MM.1S (cell line): ENCODE results near the gene FEM1C.

Experiments
- DNase-seq: peaks from one replicate; pipeline ENCODE4 v3.0.0-alpha.2; 2015
- H2AFZ ChIP-seq: fragments of 300-600 bp; sonication (generic); 2 replicates; pipeline ENCODE4 v1.6.0; 2016; ENCODE audit warnings: antibody characterized with exemption, low read length
- H3F3A ChIP-seq: fragments of 300-600 bp; sonication (generic); 2 replicates; pipeline ENCODE4 v1.6.1; 2016; ENCODE audit warnings: mild to moderate bottlenecking, antibody characterized with exemption, low read length, moderate library complexity, mixed read lengths; ENCODE audit not compliant: insufficient read depth
- H3K27ac ChIP-seq: fragments of 300-600 bp; sonication (generic); 2 replicates; pipeline ENCODE4 v1.5.1; 2016; ENCODE audit warnings: mild to moderate bottlenecking, low read length
- H3K27me3 ChIP-seq: fragments of 300-600 bp; sonication (generic); replicated peaks from 2 replicates; pipeline ENCODE4 v1.6.0; 2016; ENCODE audit warnings: low read length; ENCODE audit not compliant: insufficient read depth
- H3K36me3 ChIP-seq: fragments of 300-600 bp; sonication (generic); replicated peaks from 2 replicates; pipeline ENCODE4 v1.6.1; 2016; ENCODE audit warnings: mild to moderate bottlenecking, low read length, mixed read lengths; ENCODE audit not compliant: insufficient read depth
- H3K4me1 ChIP-seq: fragments of 300-600 bp; sonication (generic); 2 replicates; pipeline ENCODE4 v1.6.1; 2016; ENCODE audit warnings: low read length, mixed read lengths
- H3K4me2 ChIP-seq: fragments of 300-600 bp; sonication (generic); 2 replicates; pipeline ENCODE4 v1.6.0; 2016; ENCODE audit warnings: low read depth, low read length
- H3K4me3 ChIP-seq: fragments of 300-600 bp; sonication (generic); 2 replicates; pipeline ENCODE4 v1.5.1; 2016; ENCODE audit warnings: low read length, mixed read lengths
- H3K79me2 ChIP-seq: fragments of 300-600 bp; sonication (generic); 2 replicates; pipeline ENCODE4 v1.6.1; 2016; ENCODE audit warnings: mixed run types, low read length, mixed read lengths
- H3K9ac ChIP-seq: fragments of 300-600 bp; sonication (generic); 2 replicates; pipeline ENCODE4 v1.6.1; 2016; ENCODE audit warnings: low read length, mixed read lengths
- H3K9me2 ChIP-seq: fragments of 300-600 bp; sonication (generic); replicated peaks from 2 replicates; pipeline ENCODE4 v1.6.1; 2016; ENCODE audit warnings: mild to moderate bottlenecking, low read length, mixed read lengths; ENCODE audit not compliant: insufficient read depth
- H3K9me3 ChIP-seq: fragments of 300-600 bp; sonication (generic); replicated peaks from 2 replicates; pipeline ENCODE4 v1.6.1; 2016; ENCODE audit warnings: mild to moderate bottlenecking, low read length, mixed read lengths; ENCODE audit not compliant: insufficient read depth
- H4K20me1 ChIP-seq: fragments of 300-600 bp; sonication (generic); 2 replicates; pipeline ENCODE4 v1.6.1; 2016; ENCODE audit warnings: mild to moderate bottlenecking, low read length, moderate library complexity, mixed read lengths; ENCODE audit not compliant: insufficient read depth
- EZH2 ChIP-seq: fragments of 300-600 bp; sonication (generic); optimal IDR thresholded peaks from 2 replicates; pipeline ENCODE3; 2017; ENCODE audit warnings: low read depth, mild to moderate bottlenecking, antibody characterized with exemption, low read length, mixed read lengths
- EZH2phosphoT487 ChIP-seq: fragments of 300-600 bp; sonication (generic); IDR thresholded peaks from 2 replicates; pipeline ENCODE4 v1.6.1; 2018; ENCODE audit warnings: antibody characterized with exemption, low read length
- TF ChIP-seq, protein P1 (sequence below): fragments of 300-600 bp; sonication (generic); IDR thresholded peaks from 2 replicates; pipeline ENCODE4 v1.5.1; 2016; ENCODE audit warnings: antibody characterized with exemption, low read length, mixed read lengths

The FEM1C gene

DNA sequence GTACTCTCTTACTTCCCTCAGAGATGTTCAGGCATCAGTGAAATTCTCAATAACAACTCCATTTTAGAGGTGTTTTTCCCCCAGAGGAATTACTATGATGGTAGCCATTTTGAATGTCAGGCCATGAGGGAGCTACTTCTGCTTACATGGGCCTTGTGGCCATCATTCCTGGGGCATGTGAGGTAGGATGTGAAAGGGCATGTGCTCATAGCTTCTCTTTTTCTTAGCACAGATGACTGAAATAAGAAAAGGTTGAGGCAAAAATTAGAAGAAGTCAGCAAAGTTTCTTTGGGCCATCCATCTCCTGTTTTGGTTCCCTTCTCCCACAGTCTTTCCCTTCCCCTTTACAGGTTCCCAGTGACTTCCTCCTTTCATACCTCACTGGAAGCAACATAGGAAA, 68.8 kb downstream of the FEM1C start:
- Histone ChIP-seq H3K9me3 (no peaks in the 10 kb centered on the region), H3F3A (no peaks in the 10 kb centered on the region), H3K9me2 (no peaks in the 10 kb centered on the region), H4K20me1 (no peaks in the 10 kb centered on the region), H3K36me3 (no peaks in the 10 kb centered on the region), H3K4me1 (no peaks in the 10 kb centered on the region), H3K27ac (no peak overlapping the region), H3K4me3 (no peak overlapping the region), H3K4me2 (no peak overlapping the region), H3K79me2 (no peaks in the 10 kb centered on the region), H3K9ac (no peak overlapping the region), H2AFZ (no peak overlapping the region), H3K27me3 (no peaks in the 10 kb centered on the region)
- TF ChIP-seq, protein P1, sequence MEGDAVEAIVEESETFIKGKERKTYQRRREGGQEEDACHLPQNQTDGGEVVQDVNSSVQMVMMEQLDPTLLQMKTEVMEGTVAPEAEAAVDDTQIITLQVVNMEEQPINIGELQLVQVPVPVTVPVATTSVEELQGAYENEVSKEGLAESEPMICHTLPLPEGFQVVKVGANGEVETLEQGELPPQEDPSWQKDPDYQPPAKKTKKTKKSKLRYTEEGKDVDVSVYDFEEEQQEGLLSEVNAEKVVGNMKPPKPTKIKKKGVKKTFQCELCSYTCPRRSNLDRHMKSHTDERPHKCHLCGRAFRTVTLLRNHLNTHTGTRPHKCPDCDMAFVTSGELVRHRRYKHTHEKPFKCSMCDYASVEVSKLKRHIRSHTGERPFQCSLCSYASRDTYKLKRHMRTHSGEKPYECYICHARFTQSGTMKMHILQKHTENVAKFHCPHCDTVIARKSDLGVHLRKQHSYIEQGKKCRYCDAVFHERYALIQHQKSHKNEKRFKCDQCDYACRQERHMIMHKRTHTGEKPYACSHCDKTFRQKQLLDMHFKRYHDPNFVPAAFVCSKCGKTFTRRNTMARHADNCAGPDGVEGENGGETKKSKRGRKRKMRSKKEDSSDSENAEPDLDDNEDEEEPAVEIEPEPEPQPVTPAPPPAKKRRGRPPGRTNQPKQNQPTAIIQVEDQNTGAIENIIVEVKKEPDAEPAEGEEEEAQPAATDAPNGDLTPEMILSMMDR, result no peak
- TF ChIP-seq EZH2 (no peak), EZH2phosphoT487 (no peak)
- no peak for DNase-seq

DNA sequence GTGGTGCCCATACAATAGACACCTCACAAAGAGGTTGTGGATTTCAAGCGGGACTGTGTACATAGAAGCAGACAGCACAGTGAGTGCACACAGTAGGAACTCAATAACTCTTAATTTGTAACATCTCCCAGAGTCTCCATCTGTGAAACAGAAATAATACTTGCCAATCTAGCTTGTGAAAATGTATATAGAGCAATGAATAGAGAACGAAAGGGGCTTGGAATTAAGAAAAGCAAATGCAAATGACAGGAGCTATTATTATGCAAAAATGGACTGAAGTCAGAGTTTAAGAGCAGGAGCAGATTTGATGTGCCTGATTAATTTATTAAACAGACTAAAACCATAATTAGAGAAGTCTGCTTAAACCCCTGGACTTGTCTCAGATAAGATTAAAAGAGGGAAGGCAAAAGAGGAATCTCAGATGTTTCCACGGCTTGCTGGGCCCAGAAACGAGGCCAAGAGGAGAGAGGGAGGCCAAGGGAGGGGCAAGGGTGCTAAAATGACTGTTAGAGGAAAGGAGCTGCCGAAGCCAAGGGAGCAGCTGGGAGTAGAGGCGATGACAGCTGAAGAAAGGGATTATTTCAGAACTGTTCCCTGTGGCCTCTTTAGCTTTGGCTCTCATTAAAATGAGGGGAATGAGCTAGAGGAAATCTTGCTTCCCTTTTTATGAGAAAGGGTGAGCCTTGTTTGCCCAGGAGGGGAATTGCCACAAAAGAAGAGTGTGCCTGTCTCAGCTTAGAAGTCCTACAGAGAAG, 72.1 kb downstream of the FEM1C start:
- Histone ChIP-seq H3K9ac (no peak overlapping the region), H2AFZ (no peak overlapping the region), H3F3A (no peaks in the 10 kb centered on the region), H4K20me1 (no peaks in the 10 kb centered on the region), H3K79me2 (no peaks in the 10 kb centered on the region), H3K9me3 (no peaks in the 10 kb centered on the region), H3K36me3 (no peaks in the 10 kb centered on the region), H3K9me2 (no peaks in the 10 kb centered on the region), H3K4me1 (no peaks in the 10 kb centered on the region), H3K27ac (no peak overlapping the region), H3K4me3 (no peak overlapping the region), H3K4me2 (no peak overlapping the region), H3K27me3 (no peaks in the 10 kb centered on the region)
- DNase-seq, result no peak
- TF ChIP-seq EZH2phosphoT487 (no peak), EZH2 (no peak)
- TF ChIP-seq, protein P1, result no peak

DNA sequence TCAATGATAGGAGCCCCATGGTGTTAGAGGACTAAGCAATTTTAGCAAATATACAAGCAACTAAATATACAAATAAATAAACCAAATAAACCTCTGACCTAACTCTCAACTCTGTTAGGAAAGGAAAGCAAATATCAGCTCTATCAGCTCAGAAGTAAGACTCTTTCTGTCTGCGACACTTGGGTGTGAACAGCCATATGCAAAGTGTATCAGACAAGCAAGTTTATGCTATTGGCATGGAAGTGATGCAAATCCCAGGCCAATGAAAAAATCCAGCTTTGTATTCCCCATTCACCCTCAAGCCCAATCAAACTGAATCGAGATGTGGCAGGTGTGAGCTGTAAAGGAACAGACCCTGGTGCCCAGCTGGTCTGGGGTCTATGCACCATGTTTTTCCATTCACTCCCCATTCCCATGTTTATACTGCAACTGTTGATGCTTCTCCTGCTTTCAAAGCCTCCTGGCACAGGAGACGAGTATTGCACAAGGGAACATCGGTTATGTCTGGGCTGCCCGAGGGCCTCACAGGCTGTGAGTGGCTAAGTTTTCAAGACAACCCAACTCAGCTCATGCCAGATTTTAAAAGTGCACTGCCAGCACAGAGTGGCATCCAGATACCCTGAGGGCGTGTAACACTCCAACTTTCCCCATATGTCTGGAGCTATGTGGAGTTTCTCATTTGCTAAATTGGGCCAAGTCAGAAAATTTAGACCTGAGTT, 73.1 kb downstream of the FEM1C start:
- Histone ChIP-seq H3K27me3 (no peaks in the 10 kb centered on the region), H3K4me3 (no peak overlapping the region), H3F3A (no peaks in the 10 kb centered on the region), H3K36me3 (no peaks in the 10 kb centered on the region), H3K9me3 (no peaks in the 10 kb centered on the region), H3K4me2 (no peak overlapping the region), H3K4me1 (no peaks in the 10 kb centered on the region), H2AFZ (no peak overlapping the region), H4K20me1 (no peaks in the 10 kb centered on the region), H3K9me2 (no peaks in the 10 kb centered on the region), H3K27ac (no peak overlapping the region), H3K9ac (no peak overlapping the region), H3K79me2 (no peaks in the 10 kb centered on the region)
- no peak for DNase-seq
- no peak for TF ChIP-seq EZH2
- TF ChIP-seq EZH2phosphoT487, result no peak
- TF ChIP-seq, protein P1, result no peak
